Activated naive CD8-positive, alpha-beta T cell treated with anti-CD3 and anti-CD28 coated beads, Interleukin-2, amount 50 U/mL, for 24 hours (primary cell): ENCODE data around the gene STEAP3.

ENCODE experiments used
- ATAC-seq: fragments of 150-1000 bp; cut with Tn5 transposase; one replicate; pipeline ENCODE4 v1.10.0; 2021
- DNase-seq: peaks from one replicate; pipeline ENCODE4 v3.0.0; 2021
- H3K27ac Mint-ChIP-seq: one replicate; pipeline ENCODE4 v1.8.0; 2021; ENCODE audit warnings: mild to moderate bottlenecking, mixed read lengths
- H3K27me3 Mint-ChIP-seq: one replicate; pipeline ENCODE4 v1.8.0; 2021; ENCODE audit warnings: mixed read lengths
- H3K36me3 Mint-ChIP-seq: one replicate; pipeline ENCODE4 v1.8.0; 2021; ENCODE audit warnings: low read depth, mixed read lengths
- H3K4me1 Mint-ChIP-seq: one replicate; pipeline ENCODE4 v1.8.0; 2021; ENCODE audit warnings: mixed read lengths
- H3K4me3 Mint-ChIP-seq: one replicate; pipeline ENCODE4 v1.8.0; 2021; ENCODE audit warnings: mild to moderate bottlenecking, moderate library complexity, mixed read lengths
- H3K9me3 Mint-ChIP-seq: one replicate; pipeline ENCODE4 v1.8.0; 2021; ENCODE audit warnings: mixed read lengths

Gene STEAP3

GRCh38 chr2:119253760-119254600 is 30.3 kb downstream of the STEAP3 start:
- Mint-ChIP-seq H3K36me3 (no peaks in the 10 kb centered on the region), H3K27me3 (peaks cover 2% of the 10 kb centered on the region), H3K4me1 (no peaks in the 10 kb centered on the region), H3K27ac (no peak overlapping the region), H3K9me3 (no peaks in the 10 kb centered on the region), H3K4me3 (no peak overlapping the region)
- DNase-seq (no peak), ATAC-seq (no peak)

- H3K27me3 Mint-ChIP-seq = peaks cover 2% of the 10 kb centered on the region
- no peak overlapping the region for H3K27ac Mint-ChIP-seq
- ATAC-seq (no peak), DNase-seq (no peak)
- no peaks in the 10 kb centered on the region for H3K4me1 Mint-ChIP-seq
- no peaks in the 10 kb centered on the region for H3K9me3 Mint-ChIP-seq
- H3K36me3 Mint-ChIP-seq = no peaks in the 10 kb centered on the region
- no peak overlapping the region for H3K4me3 Mint-ChIP-seq
Measured at GRCh38 chr2:119254601-119255080, 31.0 kb downstream of the STEAP3 start.

- H3K4me1 Mint-ChIP-seq = no peaks in the 10 kb centered on the region
- ATAC-seq (no peak), DNase-seq (no peak)
- no peak overlapping the region for H3K27ac Mint-ChIP-seq
- no peaks in the 10 kb centered on the region for H3K36me3 Mint-ChIP-seq
- H3K27me3 Mint-ChIP-seq = no peaks in the 10 kb centered on the region
- H3K4me3 Mint-ChIP-seq = no peak overlapping the region
- no peaks in the 10 kb centered on the region for H3K9me3 Mint-ChIP-seq
Measured at GRCh38 chr2:119255760-119256581, 32.3 kb downstream of the STEAP3 start.

- Mint-ChIP-seq H3K4me1 (no peaks in the 10 kb centered on the region), H3K9me3 (no peaks in the 10 kb centered on the region), H3K4me3 (no peak overlapping the region), H3K27ac (no peak overlapping the region), H3K36me3 (no peaks in the 10 kb centered on the region), H3K27me3 (no peaks in the 10 kb centered on the region)
- ATAC-seq (no peak), DNase-seq (no peak)
Measured at GRCh38 chr2:119256582-119256921, 32.9 kb downstream of the STEAP3 start.

GRCh38 chr2:119257198-119257597 is 33.6 kb downstream of the STEAP3 start:
- DNase-seq = no peak
- H3K36me3 Mint-ChIP-seq = no peaks in the 10 kb centered on the region
- no peaks in the 10 kb centered on the region for H3K4me1 Mint-ChIP-seq
- H3K9me3 Mint-ChIP-seq = no peaks in the 10 kb centered on the region
- no peaks in the 10 kb centered on the region for H3K27me3 Mint-ChIP-seq
- H3K27ac Mint-ChIP-seq = no peak overlapping the region
- no peak for ATAC-seq
- no peak overlapping the region for H3K4me3 Mint-ChIP-seq

GRCh38 chr2:119259296-119259860 is 35.7 kb downstream of the STEAP3 start:
- Mint-ChIP-seq H3K4me1 (no peaks in the 10 kb centered on the region), H3K4me3 (no peak overlapping the region), H3K27me3 (no peaks in the 10 kb centered on the region), H3K36me3 (no peaks in the 10 kb centered on the region), H3K27ac (no peak overlapping the region), H3K9me3 (no peaks in the 10 kb centered on the region)
- ATAC-seq = no peak
- no peak for DNase-seq

- no peak for DNase-seq
- Mint-ChIP-seq H3K4me3 (no peak overlapping the region), H3K9me3 (no peaks in the 10 kb centered on the region), H3K27me3 (no peaks in the 10 kb centered on the region), H3K27ac (no peak overlapping the region), H3K4me1 (no peaks in the 10 kb centered on the region), H3K36me3 (no peaks in the 10 kb centered on the region)
- no peak for ATAC-seq
Measured at GRCh38 chr2:119260646-119261492, 37.2 kb downstream of the STEAP3 start.

- ATAC-seq (no peak), DNase-seq (no peak)
- Mint-ChIP-seq H3K9me3 (no peaks in the 10 kb centered on the region), H3K4me1 (no peaks in the 10 kb centered on the region), H3K36me3 (no peaks in the 10 kb centered on the region), H3K27ac (no peak overlapping the region), H3K4me3 (no peak overlapping the region), H3K27me3 (no peaks in the 10 kb centered on the region)
Measured at GRCh38 chr2:119261493-119262225, 38.0 kb downstream of the STEAP3 start.

GRCh38 chr2:119263025-119263424 is 39.4 kb downstream of the STEAP3 start:
- H3K27ac Mint-ChIP-seq = no peak overlapping the region
- ATAC-seq (no peak), DNase-seq (no peak)
- no peaks in the 10 kb centered on the region for H3K36me3 Mint-ChIP-seq
- H3K27me3 Mint-ChIP-seq = no peaks in the 10 kb centered on the region
- no peak overlapping the region for H3K4me3 Mint-ChIP-seq
- H3K9me3 Mint-ChIP-seq = no peaks in the 10 kb centered on the region
- H3K4me1 Mint-ChIP-seq = no peaks in the 10 kb centered on the region

GRCh38 chr2:119263656-119264055 is 40.0 kb downstream of the STEAP3 start:
- Mint-ChIP-seq H3K27ac (no peak overlapping the region), H3K4me1 (no peaks in the 10 kb centered on the region), H3K4me3 (no peak overlapping the region)

GRCh38 chr2:119264781-119265692 is 41.4 kb downstream of the STEAP3 start:
- Mint-ChIP-seq H3K36me3 (peaks cover 1% of the 10 kb centered on the region), H3K27me3 (no peaks in the 10 kb centered on the region), H3K27ac (no peak overlapping the region), H3K9me3 (no peaks in the 10 kb centered on the region), H3K4me3 (no peak overlapping the region), H3K4me1 (no peaks in the 10 kb centered on the region)
- ATAC-seq (peak; percentile 76), DNase-seq (peak; percentile 43)

More at GRCh38 chr2:119263656-119264055, 40.0 kb downstream of the STEAP3 start:
- DNase-seq = no peak
- H3K27me3 Mint-ChIP-seq = no peaks in the 10 kb centered on the region
- H3K9me3 Mint-ChIP-seq = no peaks in the 10 kb centered on the region
- no peaks in the 10 kb centered on the region for H3K36me3 Mint-ChIP-seq
- no peak for ATAC-seq

GRCh38 chr2:119265693-119266066 is 42.0 kb downstream of the STEAP3 start:
- ATAC-seq (no peak), DNase-seq (no peak)
- H3K4me3 Mint-ChIP-seq = no peak overlapping the region
- peaks cover 2% of the 10 kb centered on the region for H3K9me3 Mint-ChIP-seq
- peaks cover 1% of the 10 kb centered on the region for H3K36me3 Mint-ChIP-seq
- no peaks in the 10 kb centered on the region for H3K4me1 Mint-ChIP-seq
- H3K27ac Mint-ChIP-seq = no peak overlapping the region
- no peaks in the 10 kb centered on the region for H3K27me3 Mint-ChIP-seq

- Mint-ChIP-seq H3K4me3 (no peak overlapping the region), H3K4me1 (no peaks in the 10 kb centered on the region), H3K36me3 (peaks cover 1% of the 10 kb centered on the region), H3K9me3 (peaks cover 4% of the 10 kb centered on the region), H3K27ac (no peak overlapping the region), H3K27me3 (no peaks in the 10 kb centered on the region)
- ATAC-seq (no peak), DNase-seq (no peak)
Measured at GRCh38 chr2:119266091-119266589, 42.5 kb downstream of the STEAP3 start.
